GM12878 (cell line): ENCODE measurements around the gene LRP8. TPM values are rescaled to one million over a fixed set of nuclear protein-coding genes. Genes with fewer than 3 reads are reported as not detected.

ENCODE experiments used
- ATAC-seq: fragments of 200-7000 bp; cut with Tn5 transposase; 3 replicates; pipeline ENCODE4 v1.9.1; 2020; ENCODE audit warnings: mild to moderate bottlenecking, moderate library complexity
- BruUV-seq: library from RNA; stranded (reverse); fragments of 400-500 nt; replicated peaks from 2 replicates; lab custom pipeline; 2021; lab: Mats Ljungman, UMichigan
- CTCF ChIA-PET: fragments of 300-600 bp; sonication (Branson Sonifier 250); formaldehyde crosslinking; extraction: SDS; loops from one replicate; lab custom pipeline; 2021; ENCODE audit warnings: inconsistent platforms; lab: Yijun Ruan, JAX
- POLR2A ChIA-PET: fragments of 350-600 bp; formaldehyde crosslinking; extraction: SDS; loops from one replicate; lab custom pipeline; 2021; ENCODE audit warnings: inconsistent platforms; lab: Charles Lee
- RAD21 ChIA-PET: fragments of 300-600 bp; sonication (Branson Sonifier 250); formaldehyde crosslinking; loops from one replicate; lab custom pipeline; 2023; ENCODE audit warnings: antibody characterized with exemption; ENCODE audit not compliant: unreplicated experiment; lab: Charles Lee
- SMC1A ChIA-PET: fragments of 300-600 bp; sonication (Branson Sonifier 250); formaldehyde crosslinking; loops from one replicate; lab custom pipeline; 2023; ENCODE audit not compliant: unreplicated experiment, uncharacterized antibody; lab: Charles Lee
- DNase-seq: peaks from one replicate; pipeline ENCODE4 v3.0.0-alpha.2; 2011; ENCODE audit warnings: low read depth, low spot score
- FAIRE-seq: peaks from 3 replicates; lab custom pipeline; 2011; peaks lifted over from hg19 to GRCh38; lab: Jason Lieb, UNC
- H2AFZ ChIP-seq: 2 replicates; pipeline ENCODE4 v1.6.0; 2011; ENCODE audit warnings: low read depth, low read length, control low read depth; ENCODE audit not compliant: control insufficient read depth
- H3K27ac ChIP-seq: 2 replicates; pipeline ENCODE4 v1.5.1; 2011; ENCODE audit warnings: control low read depth; ENCODE audit not compliant: control insufficient read depth, insufficient read depth
- H3K27me3 ChIP-seq, 2 experiments: replicated peaks in 1 of 2; 2 replicates each; pipeline versions ENCODE4 v1.6.0 to v1.6.1; 2011; ENCODE audit warnings: low read length in 1 of 2; ENCODE audit not compliant: control insufficient read depth in 2 of 2, insufficient read depth in 2 of 2
- H3K36me3 ChIP-seq, 2 experiments: 2 replicates each; pipeline ENCODE4 v1.5.1; 2011; ENCODE audit warnings: low read length in 1 of 2; ENCODE audit not compliant: control insufficient read depth in 2 of 2, insufficient read depth in 2 of 2
- H3K4me1 ChIP-seq: 2 replicates; pipeline ENCODE4 v1.6.1; 2011; ENCODE audit warnings: mild to moderate bottlenecking, low read length, moderate library complexity, mixed read lengths; ENCODE audit not compliant: control insufficient read depth, insufficient read depth
- H3K4me2 ChIP-seq: 2 replicates; pipeline ENCODE4 v1.6.0; 2011; ENCODE audit warnings: control low read depth; ENCODE audit not compliant: control insufficient read depth, insufficient read depth
- H3K4me3 ChIP-seq: fragments of 200-600 bp; sonication (generic); 2 replicates; pipeline ENCODE4 v1.5.1; 2016
- H3K79me2 ChIP-seq: 2 replicates; pipeline ENCODE4 v1.6.0; 2011; ENCODE audit warnings: low read length; ENCODE audit not compliant: control insufficient read depth, insufficient read depth
- H3K9ac ChIP-seq: 2 replicates; pipeline ENCODE4 v1.8.0; 2011; ENCODE audit warnings: low read length, control low read depth, mixed read lengths; ENCODE audit not compliant: control insufficient read depth, insufficient read depth
- H3K9me3 ChIP-seq: replicated peaks from 3 replicates; pipeline ENCODE4 v1.5.1; 2011; ENCODE audit warnings: mild to moderate bottlenecking, low read length; ENCODE audit not compliant: control insufficient read depth, insufficient read depth
- H4K20me1 ChIP-seq: 2 replicates; pipeline ENCODE4 v1.6.0; 2011; ENCODE audit not compliant: control insufficient read depth, insufficient read depth
- HDGF ChIP-seq: fragments of 450-650 bp; IDR thresholded peaks from 2 replicates; pipeline ENCODE4 v1.6.1; 2016; ENCODE audit warnings: antibody characterized with exemption
- KDM1A ChIP-seq: fragments of 200-600 bp; sonication (generic); IDR thresholded peaks from 2 replicates; pipeline ENCODE4 v1.6.1; 2016; ENCODE audit warnings: borderline replicate concordance
- MYB ChIP-seq: fragments of 150-350 bp; IDR thresholded peaks from 2 replicates; pipeline ENCODE4 v1.6.1; 2014; ENCODE audit warnings: mild to moderate bottlenecking, low read depth, low read length, borderline replicate concordance
- NKRF ChIP-seq: fragments of 450-650 bp; conservative IDR thresholded peaks from 2 replicates; pipeline ENCODE4 v1.6.1; 2017; ENCODE audit warnings: mild to moderate bottlenecking, moderate library complexity
- PBX3 ChIP-seq: IDR thresholded peaks from 2 replicates; pipeline ENCODE4 v1.6.1; 2011; ENCODE audit warnings: mild to moderate bottlenecking, low read depth, low read length, moderate library complexity; ENCODE audit not compliant: insufficient replicate concordance
- STAT3 ChIP-seq: IDR thresholded peaks from 2 replicates; pipeline ENCODE4 v1.6.1; 2011; ENCODE audit warnings: low read depth, low read length, improper control_type of control experiment
- ZBED1 ChIP-seq: IDR thresholded peaks from 2 replicates; pipeline ENCODE4 v1.6.1; 2016; ENCODE audit warnings: borderline replicate concordance
- ZBTB40 ChIP-seq: fragments of 450-650 bp; IDR thresholded peaks from 2 replicates; pipeline ENCODE4 v1.6.1; 2016; ENCODE audit warnings: mild to moderate bottlenecking, moderate library complexity, borderline replicate concordance
- WGBS: methylation state at CpG from one replicate; pipeline ENCODE4 v1.1.6; 2016; ENCODE audit warnings: low lambda C conversion rate; ENCODE audit not compliant: insufficient replicate concordance, insufficient coverage; ENCODE audit errors: missing lambda C conversion rate; 5-methylcytosine and 5-hydroxymethylcytosine counted together
- in situ Hi-C: fragments of 300-500 bp; cut with MboI; formaldehyde crosslinking; loops from 9 replicates; pipeline ENCODE4 v1.14.3; 2018; ENCODE audit warnings: mixed read lengths
- intact Hi-C: fragments of 100-400 bp; cut with micrococcal nuclease; formaldehyde crosslinking; loops from one replicate; pipeline ENCODE4 v1.14.2; 2022; ENCODE audit not compliant: unreplicated experiment
- polyA plus RNA-seq, 11 experiments: library from polyadenylated mRNA; depleted of rRNA in 4 of 11; unstranded in 6 of 11; stranded (reverse) in 5 of 11; fragments of >200 nt; fragmentation: Nextera tagmentation in 4 of 11; fragmentation: Illumina TruSeq in 1 of 11; extraction: Ambion mirVana in 4 of 11; extraction: Trizol in 1 of 11; gene quantifications; 1 replicate in 1 of 11; 2 replicates in 10 of 11; pipeline versions ENCODE4 v1.2.1 to v1.2.3, GENCODE V29; 2011 to 2016; ENCODE audit warnings: inconsistent platforms in 2 of 11, missing spikeins in 2 of 11, low read depth in 1 of 11
- total RNA-seq, 4 experiments: library from RNA; depleted of rRNA in 3 of 4; stranded (reverse); fragments of >200 nt in 3 of 4; fragmentation: Illumina TruSeq in 1 of 4; extraction: Trizol in 1 of 4; gene quantifications; 2 replicates each; pipeline versions ENCODE4 v1.2.1 to v1.2.3, GENCODE V29; 2013 to 2021

The LRP8 gene
- total and polyA plus RNA-seq, 10 of the 15 experiments (the other 5 are each of a cell fraction or from before 2014, with no cell fraction given) = 2.8 to 40.5 (median 22.3) TPM

DNA sequence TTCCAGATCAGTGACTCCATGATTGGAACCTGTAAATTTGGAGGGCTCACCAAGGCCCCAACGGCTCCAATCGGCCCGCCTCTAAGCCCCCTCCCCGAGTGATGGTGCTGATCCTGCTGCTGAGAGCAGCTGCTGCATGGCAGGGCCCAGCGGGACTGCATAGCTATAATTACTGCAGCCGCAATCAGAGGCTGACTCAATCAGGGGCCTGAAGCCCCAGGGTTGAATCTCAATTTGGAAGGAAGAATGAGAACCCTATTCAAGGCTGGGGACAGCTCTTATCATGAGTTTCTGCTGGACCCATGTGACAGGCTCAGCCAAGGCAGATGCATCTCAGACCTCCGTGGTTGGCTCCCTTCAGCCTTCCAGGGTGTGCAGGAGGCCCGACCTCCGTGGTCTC lies 46.7 kb downstream of the LRP8 start:
- Histone ChIP-seq H3K4me2 (no peak overlapping the region), H3K36me3 (peaks cover 21 to 30% of the 10 kb centered on the region in 2 experiments), H3K4me3 (no peak overlapping the region), H3K27me3 (no peaks in the 10 kb centered on the region), H4K20me1 (no peaks in the 10 kb centered on the region), H3K4me1 (no peaks in the 10 kb centered on the region), H2AFZ (no peak overlapping the region), H3K27ac (no peak overlapping the region), H3K9me3 (no peaks in the 10 kb centered on the region), H3K79me2 (no peaks in the 10 kb centered on the region), H3K9ac (no peak overlapping the region)
- in situ Hi-C loops = no loop called here
- no TSS peak for BruUV-seq
- 92% methylated on average over 9 of the region's 9 CpGs for WGBS
- no peak for TF ChIP-seq HDGF
- no peak for TF ChIP-seq ZBED1
- ChIA-PET POLR2A (interaction anchor here (0.8 kb wide), 1 partner anchor 112 kb away, joined by 3 read pairs; no protein-coding TSS in a partner anchor), SMC1A (interaction anchor here (3.6 to 5.9 kb wide), 2 partner anchors 10 to 112 kb away, joined by 26 to 107 read pairs; no protein-coding TSS in a partner anchor), RAD21 (interaction anchor here (1.0 to 4.6 kb wide), 2 partner anchors 12 to 112 kb away, joined by 3 to 105 read pairs; no protein-coding TSS in a partner anchor), CTCF (interaction anchor here (0.6 to 5.8 kb wide), 2 partner anchors 113 to 806 kb away, joined by 4 to 185 read pairs; no protein-coding TSS in a partner anchor)
- DNase-seq = no peak
- FAIRE-seq = no peak
- no peak for ATAC-seq
- intact Hi-C loops = no loop called here

DNA sequence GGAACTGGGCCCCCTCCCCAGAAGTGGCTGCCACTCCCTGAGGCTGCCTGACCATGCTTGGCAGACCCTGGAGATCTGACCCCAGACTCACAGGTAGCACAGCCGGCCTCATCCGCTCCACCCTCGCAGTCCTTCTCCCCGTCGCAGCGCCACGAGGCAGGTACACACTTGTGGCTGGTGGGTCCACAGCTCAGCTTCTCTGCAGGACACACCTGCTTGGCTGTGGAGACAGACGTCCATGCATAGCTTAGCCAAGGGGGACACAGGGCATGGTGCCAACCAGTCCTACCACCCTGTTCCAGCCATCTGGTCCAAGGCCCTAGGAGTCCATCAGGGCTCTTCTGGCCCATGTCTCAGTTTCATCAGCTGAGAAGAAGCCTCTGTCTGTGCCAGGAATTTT lies 47.4 kb downstream of the LRP8 start:
- WGBS = 82% methylated on average over 8 of the region's 8 CpGs
- no peak for FAIRE-seq
- Histone ChIP-seq H3K79me2 (no peaks in the 10 kb centered on the region), H3K36me3 (peaks cover 21 to 32% of the 10 kb centered on the region in 2 experiments), H3K4me3 (no peak overlapping the region), H4K20me1 (no peaks in the 10 kb centered on the region), H3K9me3 (no peaks in the 10 kb centered on the region), H3K4me2 (no peak overlapping the region), H3K27ac (no peak overlapping the region), H3K4me1 (no peaks in the 10 kb centered on the region), H2AFZ (no peak overlapping the region), H3K9ac (no peak overlapping the region), H3K27me3 (no peaks in the 10 kb centered on the region)
- ChIA-PET SMC1A (interaction anchor here (3.6 to 5.9 kb wide), 2 partner anchors 11 to 113 kb away, joined by 26 to 107 read pairs; no protein-coding TSS in a partner anchor), RAD21 (interaction anchor here (4.6 kb wide), 1 partner anchor 112 kb away, joined by 105 read pairs; no protein-coding TSS in a partner anchor), CTCF (interaction anchor here (0.6 to 5.8 kb wide), 3 partner anchors 114 to 805 kb away, joined by 3 to 185 read pairs (median 4); no protein-coding TSS in a partner anchor), POLR2A (interaction anchor here (0.8 kb wide), 1 partner anchor 113 kb away, joined by 3 read pairs; no protein-coding TSS in a partner anchor)
- ATAC-seq = no peak
- in situ Hi-C loops = no loop called here
- DNase-seq = no peak
- intact Hi-C loops = no loop called here
- BruUV-seq = no TSS peak
- TF ChIP-seq STAT3 (no peak), MYB (no peak), PBX3 (no peak), ZBTB40 (no peak), NKRF (no peak), KDM1A (no peak)
